Uterus (tissue), 4 donors: ENCODE data around the gene HSPA12B. TPM values are rescaled to one million over a fixed set of nuclear protein-coding genes. Genes with fewer than 3 reads are reported as not detected.

Source experiments
- DNase-seq, 2 donors: peaks; one replicate each; pipeline ENCODE4 v3.0.0-alpha.2; 2019 to 2020
- H3K27ac ChIP-seq, 2 donors: fragments of 200-600 bp; sonication (generic); 1 replicate in 1 of 2; 2 replicates in 1 of 2; pipeline ENCODE4 v1.5.1; 2016 to 2018
- H3K27me3 ChIP-seq, 2 donors: fragments of 200-600 bp; sonication (generic); one replicate each; pipeline ENCODE4 v1.5.1; 2018 to 2019; ENCODE audit warnings: control low read depth in 1 of 2
- H3K36me3 ChIP-seq, 2 donors: fragments of 200-600 bp; sonication (generic); one replicate each; pipeline ENCODE4 v1.5.1; 2019; ENCODE audit warnings: control low read depth in 1 of 2
- H3K4me1 ChIP-seq, 2 donors: fragments of 200-600 bp; sonication (generic); one replicate each; pipeline ENCODE4 v1.5.1; 2018 to 2019; ENCODE audit warnings: control low read depth in 1 of 2
- H3K4me3 ChIP-seq, 2 donors: fragments of 200-600 bp; sonication (generic); 1 replicate in 1 of 2; 2 replicates in 1 of 2; pipeline ENCODE4 v1.5.1; 2018 to 2019; ENCODE audit warnings: mild to moderate bottlenecking in 1 of 2
- H3K9me3 ChIP-seq, 2 donors: fragments of 200-600 bp; sonication (generic); one replicate each; pipeline ENCODE4 v1.5.1; 2019; ENCODE audit warnings: control low read depth in 1 of 2
- POLR2A ChIP-seq, 2 donors: fragments of 450-650 bp; IDR thresholded peaks; one replicate each; pipeline ENCODE4 v1.6.1; 2016; ENCODE audit warnings: antibody characterized with exemption in 2 of 2, mild to moderate bottlenecking in 1 of 2, moderate library complexity in 1 of 2
- intact Hi-C: fragments of 100-400 bp; cut with DNase I; formaldehyde crosslinking; loops from one replicate; pipeline ENCODE4 v1.15.1; 2023; ENCODE audit warnings: low total_unique reads
- total RNA-seq, 4 donors: library from RNA; depleted of rRNA in 3 of 4; stranded (reverse); fragments of >200 nt in 3 of 4; gene quantifications; one replicate each; pipeline versions ENCODE4 v1.1.0 to v1.2.4, GENCODE V29; 2014 to 2023
- TF ChIP-seq, protein P1 (sequence below), 4 experiments: fragments of 200-600 bp in 2 of 4; fragments of 450-650 bp in 2 of 4; sonication (generic) in 2 of 4; IDR thresholded peaks; one replicate each; pipeline ENCODE4 v1.5.1; 2016 to 2019; ENCODE audit warnings: antibody characterized with exemption in 4 of 4, mild to moderate bottlenecking in 2 of 4, moderate library complexity in 1 of 4
- donor health status: DM: yes; HTN: yes; CAD: no.

HSPA12B gene
- total RNA-seq, 4 donors from 2014 or later = 4.7 to 46.2 (median 27.6) TPM

DNA sequence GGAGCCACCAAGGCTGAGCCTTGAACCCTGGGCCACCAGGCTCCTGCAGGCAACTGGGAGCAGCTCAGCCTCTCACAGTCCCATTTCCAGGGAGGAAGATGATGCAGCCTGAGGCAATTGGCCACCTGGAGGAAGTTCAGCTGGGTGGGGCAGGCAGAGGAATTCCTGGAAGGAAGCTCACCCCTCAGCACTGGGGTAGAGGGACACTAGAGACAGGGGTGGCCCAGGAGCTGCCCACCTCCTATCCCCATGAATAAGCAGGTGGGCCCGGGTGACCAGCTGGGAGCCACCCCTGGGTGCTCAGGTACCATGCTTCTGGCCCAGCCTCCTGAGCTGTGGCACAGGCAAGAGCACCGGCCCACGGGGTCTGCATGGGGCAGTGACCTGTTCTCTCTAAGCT is 3.6 kb upstream of the HSPA12B start:
- Histone ChIP-seq H3K27me3 (no peaks in the 10 kb centered on the region), H3K9me3 (no peaks in the 10 kb centered on the region), H3K4me3 (no peak overlapping the region), H3K27ac (peak overlapping the region; percentile 87 to 95), H3K36me3 (no peaks in the 10 kb centered on the region), H3K4me1 (peaks cover 0 to 8% of the 10 kb centered on the region in 2 donors)
- no peak for DNase-seq
- TF ChIP-seq POLR2A (IDR thresholded peaks at IDR 0.05) = no peak
- TF ChIP-seq, protein P1, sequence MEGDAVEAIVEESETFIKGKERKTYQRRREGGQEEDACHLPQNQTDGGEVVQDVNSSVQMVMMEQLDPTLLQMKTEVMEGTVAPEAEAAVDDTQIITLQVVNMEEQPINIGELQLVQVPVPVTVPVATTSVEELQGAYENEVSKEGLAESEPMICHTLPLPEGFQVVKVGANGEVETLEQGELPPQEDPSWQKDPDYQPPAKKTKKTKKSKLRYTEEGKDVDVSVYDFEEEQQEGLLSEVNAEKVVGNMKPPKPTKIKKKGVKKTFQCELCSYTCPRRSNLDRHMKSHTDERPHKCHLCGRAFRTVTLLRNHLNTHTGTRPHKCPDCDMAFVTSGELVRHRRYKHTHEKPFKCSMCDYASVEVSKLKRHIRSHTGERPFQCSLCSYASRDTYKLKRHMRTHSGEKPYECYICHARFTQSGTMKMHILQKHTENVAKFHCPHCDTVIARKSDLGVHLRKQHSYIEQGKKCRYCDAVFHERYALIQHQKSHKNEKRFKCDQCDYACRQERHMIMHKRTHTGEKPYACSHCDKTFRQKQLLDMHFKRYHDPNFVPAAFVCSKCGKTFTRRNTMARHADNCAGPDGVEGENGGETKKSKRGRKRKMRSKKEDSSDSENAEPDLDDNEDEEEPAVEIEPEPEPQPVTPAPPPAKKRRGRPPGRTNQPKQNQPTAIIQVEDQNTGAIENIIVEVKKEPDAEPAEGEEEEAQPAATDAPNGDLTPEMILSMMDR (IDR thresholded peaks at IDR 0.05) = no peak
- intact Hi-C loops = no loop called here

DNA sequence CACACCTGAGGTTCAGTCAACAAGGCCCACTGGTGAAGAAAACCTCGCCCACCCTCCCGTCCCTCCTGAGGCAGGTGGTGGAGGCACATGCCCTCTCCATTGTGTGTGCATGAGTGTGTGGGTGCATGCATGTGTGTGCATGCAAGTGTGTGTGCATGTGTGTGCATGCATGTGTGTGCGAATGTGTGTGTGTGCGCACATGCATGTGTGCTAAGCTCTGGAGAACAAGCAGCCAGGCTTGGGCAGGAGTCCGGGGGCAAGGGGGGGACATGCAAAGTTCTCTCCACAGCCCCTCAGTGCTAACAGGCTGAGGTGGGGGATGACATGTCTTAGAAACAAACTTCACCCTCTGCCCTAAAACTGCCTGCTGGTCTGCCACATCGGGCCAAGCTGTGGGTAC is 3.1 kb upstream of the HSPA12B start:
- no peak for DNase-seq
- H3K9me3 ChIP-seq = no peaks in the 10 kb centered on the region
- intact Hi-C loops = no loop called here
- no peak overlapping the region for H3K4me3 ChIP-seq
- H3K4me1 ChIP-seq = peaks cover 0 to 8% of the 10 kb centered on the region in 2 donors
- H3K27me3 ChIP-seq = no peaks in the 10 kb centered on the region
- no peak overlapping the region for H3K27ac ChIP-seq
- H3K36me3 ChIP-seq = no peaks in the 10 kb centered on the region
- TF ChIP-seq, protein P1 (IDR thresholded peaks at IDR 0.05) = no peak
- TF ChIP-seq POLR2A (IDR thresholded peaks at IDR 0.05) = no peak

DNA sequence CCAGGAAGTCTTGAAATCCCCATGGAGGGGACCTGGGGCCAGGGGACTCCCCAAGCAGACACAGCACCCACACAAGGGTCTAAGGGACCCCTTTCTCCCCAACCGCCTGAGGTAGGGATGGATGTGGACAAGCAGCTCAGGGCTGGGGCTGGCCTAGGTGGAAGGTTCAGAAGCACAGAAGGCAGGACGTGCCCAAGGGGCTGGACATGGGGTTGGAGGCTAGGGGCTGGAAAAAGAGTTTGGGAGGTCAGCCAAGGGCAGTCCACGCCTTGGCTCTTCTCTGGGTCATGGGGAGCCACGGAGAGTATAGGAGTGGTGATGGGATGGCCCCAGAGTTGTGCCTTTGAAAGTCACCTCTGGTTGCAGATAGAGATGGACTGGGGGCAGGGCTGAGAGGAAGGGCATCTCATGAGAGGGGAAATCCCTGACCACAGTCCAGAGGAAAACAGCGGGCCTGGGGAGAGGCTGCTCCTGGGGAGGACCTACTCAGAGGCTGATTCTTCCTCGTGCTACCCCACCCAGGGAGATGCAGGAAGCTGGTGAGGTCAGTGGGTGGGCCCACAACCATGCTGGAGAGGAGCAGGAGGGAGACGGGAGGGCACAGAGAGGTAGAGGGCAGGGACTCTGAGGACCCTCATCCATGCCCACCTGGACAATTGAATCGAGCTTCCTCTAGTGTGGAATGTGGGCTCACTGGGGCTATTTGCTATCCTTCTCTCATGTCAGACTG is 2.5 kb upstream of the HSPA12B start:
- no peaks in the 10 kb centered on the region for H3K9me3 ChIP-seq
- no peaks in the 10 kb centered on the region for H3K27me3 ChIP-seq
- H3K4me1 ChIP-seq = peaks cover 0 to 8% of the 10 kb centered on the region in 2 donors
- intact Hi-C loops = no loop called here
- no peak for DNase-seq
- H3K36me3 ChIP-seq = no peaks in the 10 kb centered on the region
- no peak overlapping the region for H3K27ac ChIP-seq
- H3K4me3 ChIP-seq = no peak overlapping the region
- TF ChIP-seq, protein P1 (IDR thresholded peaks at IDR 0.05) = no peak
- no peak for TF ChIP-seq POLR2A (IDR thresholded peaks at IDR 0.05)

DNA sequence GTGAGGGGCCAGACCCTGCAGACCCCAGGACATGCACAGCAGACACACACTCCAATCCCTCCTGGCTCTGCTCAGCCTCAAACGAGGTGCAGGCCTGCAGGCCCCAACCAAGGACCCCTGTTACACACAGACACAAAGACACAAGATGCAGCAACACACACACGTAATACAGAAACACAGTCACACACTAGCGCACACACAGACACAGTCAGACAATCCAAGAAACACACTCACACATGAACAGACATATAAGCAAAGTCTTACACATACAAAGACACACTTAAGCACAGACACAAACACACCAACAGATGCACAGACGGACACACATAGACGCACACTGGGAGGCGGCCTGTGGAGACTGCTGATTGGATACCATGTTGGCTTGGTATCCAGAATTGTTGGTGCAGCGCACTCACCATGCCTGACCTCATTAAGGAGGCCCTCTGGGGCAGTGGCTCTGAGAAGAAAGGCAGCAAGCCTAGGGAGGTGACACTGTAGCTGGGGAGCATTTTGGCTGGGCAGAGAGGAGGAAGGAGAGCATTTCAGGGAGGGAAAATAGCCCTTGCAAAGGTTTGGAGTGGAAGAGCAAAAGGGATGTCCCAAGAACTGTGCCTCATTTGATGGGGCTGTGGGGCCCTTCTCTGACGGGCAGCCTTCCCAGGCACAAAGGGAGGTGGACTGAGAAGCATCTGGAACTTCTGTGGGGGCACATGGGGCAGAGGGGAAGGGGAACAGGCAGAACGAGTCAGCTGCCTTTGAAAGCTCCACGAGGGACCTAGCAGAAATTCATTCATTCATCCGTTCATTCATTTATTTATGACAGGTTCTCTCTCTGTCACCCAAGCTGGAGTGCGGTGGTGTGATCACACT is 1.4 kb upstream of the HSPA12B start:
- no peaks in the 10 kb centered on the region for H3K9me3 ChIP-seq
- peaks cover 0 to 8% of the 10 kb centered on the region in 2 donors for H3K4me1 ChIP-seq
- no peak overlapping the region for H3K27ac ChIP-seq
- H3K27me3 ChIP-seq = no peaks in the 10 kb centered on the region
- DNase-seq = no peak
- no peaks in the 10 kb centered on the region for H3K36me3 ChIP-seq
- H3K4me3 ChIP-seq = no peak overlapping the region
- TF ChIP-seq POLR2A (IDR thresholded peaks at IDR 0.05) = no peak
- TF ChIP-seq, protein P1 (IDR thresholded peaks at IDR 0.05) = no peak
- intact Hi-C loops = no loop called here

DNA sequence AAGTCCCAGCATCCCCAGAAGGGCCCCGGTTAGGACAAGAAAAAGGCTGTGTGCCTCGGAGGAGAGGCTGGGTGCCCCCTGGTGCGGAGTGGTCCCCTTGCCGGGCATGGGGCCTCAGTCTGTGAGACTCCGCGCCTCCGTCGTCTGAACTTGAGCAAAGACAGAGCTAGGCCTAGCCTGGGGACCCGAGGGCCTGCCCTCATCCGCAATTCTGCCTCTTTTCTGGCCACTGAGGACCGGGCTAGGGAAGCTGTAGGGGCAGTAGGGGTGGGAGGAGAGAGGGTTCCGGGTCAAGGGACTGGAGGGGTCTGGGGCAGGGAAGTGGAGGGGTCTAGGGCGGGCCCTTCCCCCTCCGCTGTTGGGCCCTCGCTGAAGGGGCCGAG is 550 bp upstream of the HSPA12B start:
- peak overlapping the region; percentile 86 to 87 for H3K27ac ChIP-seq
- H3K27me3 ChIP-seq = no peaks in the 10 kb centered on the region

More for the DNA sequence above, 550 bp upstream of the HSPA12B start:
- no peak overlapping the region for H3K4me3 ChIP-seq
- intact Hi-C loops = no loop called here
- peaks cover 0 to 8% of the 10 kb centered on the region in 2 donors for H3K4me1 ChIP-seq
- no peaks in the 10 kb centered on the region for H3K36me3 ChIP-seq
- H3K9me3 ChIP-seq = no peaks in the 10 kb centered on the region
- peak in 1 of 2 donors; percentile 26 for DNase-seq
- no peak for TF ChIP-seq POLR2A (IDR thresholded peaks at IDR 0.05)
- TF ChIP-seq, protein P1 (IDR thresholded peaks at IDR 0.05) = no peak
